GM21528 (cell line): ENCODE data around the gene SLC6A20.

Experiments used
- ATAC-seq: cut with Tn5 transposase; IDR thresholded peaks from one replicate; pipeline ENCODE4 v1.9.1; 2021; ENCODE audit warnings: mild to moderate bottlenecking, moderate library complexity; ENCODE audit not compliant: unreplicated experiment, low FRiP score

Gene SLC6A20

GRCh38 chr3:45803252-45803935 lies 7.1 kb upstream of the SLC6A20 start:
- no peak for ATAC-seq

- no peak for ATAC-seq
Observed at GRCh38 chr3:45802146-45802545, 5.8 kb upstream of the SLC6A20 start.

GRCh38 chr3:45800611-45801010 lies 4.3 kb upstream of the SLC6A20 start:
- ATAC-seq, result no peak

- ATAC-seq, result no peak
Observed at GRCh38 chr3:45799586-45799985, 3.2 kb upstream of the SLC6A20 start.

GRCh38 chr3:45798034-45798433 lies 1.7 kb upstream of the SLC6A20 start:
- no peak for ATAC-seq

- ATAC-seq, result no peak
Observed at GRCh38 chr3:45796902-45797637, 734 bp upstream of the SLC6A20 start.

GRCh38 chr3:45795509-45795881 lies 841 bp downstream of the SLC6A20 start:
- no peak for ATAC-seq

- ATAC-seq, result no peak
Observed at GRCh38 chr3:45794660-45795059, 1.7 kb downstream of the SLC6A20 start.

GRCh38 chr3:45794177-45794560 lies 2.2 kb downstream of the SLC6A20 start:
- no peak for ATAC-seq

GRCh38 chr3:45793482-45794176 lies 2.7 kb downstream of the SLC6A20 start:
- no peak for ATAC-seq

GRCh38 chr3:45792516-45793172 lies 3.7 kb downstream of the SLC6A20 start:
- ATAC-seq, result no peak

GRCh38 chr3:45792036-45792435 lies 4.3 kb downstream of the SLC6A20 start:
- no peak for ATAC-seq

GRCh38 chr3:45790596-45790995 lies 5.7 kb downstream of the SLC6A20 start:
- no peak for ATAC-seq

GRCh38 chr3:45789235-45789812 lies 7.0 kb downstream of the SLC6A20 start:
- no peak for ATAC-seq

GRCh38 chr3:45787551-45787950 lies 8.8 kb downstream of the SLC6A20 start:
- ATAC-seq, result no peak

- ATAC-seq, result no peak
Observed at GRCh38 chr3:45786801-45787495, 9.4 kb downstream of the SLC6A20 start.

GRCh38 chr3:45785605-45786150 lies 10.7 kb downstream of the SLC6A20 start:
- ATAC-seq, result no peak

GRCh38 chr3:45783667-45784066 lies 12.7 kb downstream of the SLC6A20 start:
- ATAC-seq, result no peak

GRCh38 chr3:45782381-45782780 lies 14.0 kb downstream of the SLC6A20 start:
- ATAC-seq, result no peak

GRCh38 chr3:45781841-45782240 lies 14.5 kb downstream of the SLC6A20 start:
- no peak for ATAC-seq
